HEK293 (cell line): ENCODE results near the gene CASQ2.
A peak's percentile ranks its signal among the peaks of the same experiment; 100 is the strongest.

ENCODE experiments used
- CTCF ChIA-PET: fragments of 350-600 bp; formaldehyde crosslinking; extraction: SDS; loops from one replicate; lab custom pipeline; 2021; ENCODE audit warnings: antibody characterized with exemption; lab: Yijun Ruan, JAX
- POLR2A ChIA-PET: fragments of 300-600 bp; formaldehyde crosslinking; extraction: SDS; loops from one replicate; lab custom pipeline; 2020; ENCODE audit warnings: antibody characterized with exemption, inconsistent platforms; lab: Yijun Ruan, JAX
- H3K27ac ChIP-seq: fragments of 200-500 bp; sonication (Bioruptor generic); 2 replicates; pipeline ENCODE4 v1.5.1; 2014; ENCODE audit warnings: low read depth, low read length, control low read depth, inconsistent platforms; ENCODE audit errors: extremely low read depth
- H3K36me3 ChIP-seq, 2 experiments: fragments of 200-500 bp in 1 of 2; sonication (Bioruptor generic) in 1 of 2; 1 replicate in 1 of 2; 2 replicates in 1 of 2; pipeline ENCODE4 v1.5.1; 2014 to 2017; ENCODE audit warnings: inconsistent platforms in 2 of 2, low read length in 2 of 2; ENCODE audit not compliant: control insufficient read depth in 2 of 2, insufficient read depth in 1 of 2
- H3K4me1 ChIP-seq: fragments of 200-500 bp; sonication (Bioruptor generic); 2 replicates; pipeline ENCODE4 v1.5.1; 2014; ENCODE audit warnings: mild to moderate bottlenecking, low read length, inconsistent platforms; ENCODE audit not compliant: control insufficient read depth, insufficient read depth
- H3K4me3 ChIP-seq: 2 replicates; pipeline ENCODE4 v1.5.1; 2011; ENCODE audit warnings: low read depth, mild to moderate bottlenecking, control low read depth, low read length, moderate library complexity
- H3K9me3 ChIP-seq: fragments of 200-500 bp; sonication (Bioruptor generic); 2 replicates; pipeline ENCODE4 v1.5.1; 2014; ENCODE audit warnings: low read depth, low read length, inconsistent platforms; ENCODE audit not compliant: control insufficient read depth, insufficient read depth
- AEBP2 ChIP-seq: fragments of 450-650 bp; formaldehyde crosslinking; IDR thresholded peaks from 2 replicates; pipeline ENCODE4 v1.5.1; 2016; ENCODE audit warnings: missing biosample characterization, missing genetic modification characterization, borderline replicate concordance
- GLIS1 ChIP-seq: fragments of 450-650 bp; formaldehyde crosslinking; IDR thresholded peaks from 2 replicates; pipeline ENCODE4 v1.5.1; 2016; ENCODE audit warnings: missing biosample characterization, missing genetic modification characterization
- OVOL3 ChIP-seq: fragments of 450-650 bp; formaldehyde crosslinking; IDR thresholded peaks from 2 replicates; pipeline ENCODE4 v1.5.1; 2016; ENCODE audit warnings: missing biosample characterization, missing genetic modification characterization
- PRDM4 ChIP-seq: fragments of 450-650 bp; formaldehyde crosslinking; IDR thresholded peaks from 2 replicates; pipeline ENCODE4 v1.5.1; 2017; ENCODE audit warnings: missing biosample characterization, missing genetic modification characterization
- PRDM6 ChIP-seq: fragments of 450-650 bp; formaldehyde crosslinking; IDR thresholded peaks from 2 replicates; pipeline ENCODE4 v1.5.1; 2017; ENCODE audit warnings: missing biosample characterization, missing genetic modification characterization
- SP2 ChIP-seq: fragments of 450-650 bp; formaldehyde crosslinking; IDR thresholded peaks from 2 replicates; pipeline ENCODE4 v1.5.1; 2016; ENCODE audit warnings: missing biosample characterization, missing genetic modification characterization
- TCF7L2 ChIP-seq: IDR thresholded peaks from 2 replicates; pipeline ENCODE4 v1.6.1; 2011; ENCODE audit warnings: low read depth, mild to moderate bottlenecking, inconsistent platforms, low read length, moderate library complexity, borderline replicate concordance
- ZFHX2 ChIP-seq: fragments of 450-650 bp; formaldehyde crosslinking; conservative IDR thresholded peaks from 2 replicates; pipeline ENCODE4 v1.5.1; 2016; ENCODE audit warnings: missing biosample characterization, missing genetic modification characterization
- ZNF10 ChIP-seq: fragments of 450-650 bp; formaldehyde crosslinking; IDR thresholded peaks from 2 replicates; pipeline ENCODE4 v1.5.1; 2017; ENCODE audit warnings: missing biosample characterization, missing genetic modification characterization
- ZNF335 ChIP-seq: fragments of 450-650 bp; formaldehyde crosslinking; conservative IDR thresholded peaks from 2 replicates; pipeline ENCODE4 v1.5.1; 2016; ENCODE audit warnings: missing biosample characterization, missing genetic modification characterization
- ZNF558 ChIP-seq: fragments of 450-650 bp; formaldehyde crosslinking; IDR thresholded peaks from 2 replicates; pipeline ENCODE4 v1.5.1; 2016; ENCODE audit warnings: missing biosample characterization, missing genetic modification characterization

The CASQ2 gene

DNA sequence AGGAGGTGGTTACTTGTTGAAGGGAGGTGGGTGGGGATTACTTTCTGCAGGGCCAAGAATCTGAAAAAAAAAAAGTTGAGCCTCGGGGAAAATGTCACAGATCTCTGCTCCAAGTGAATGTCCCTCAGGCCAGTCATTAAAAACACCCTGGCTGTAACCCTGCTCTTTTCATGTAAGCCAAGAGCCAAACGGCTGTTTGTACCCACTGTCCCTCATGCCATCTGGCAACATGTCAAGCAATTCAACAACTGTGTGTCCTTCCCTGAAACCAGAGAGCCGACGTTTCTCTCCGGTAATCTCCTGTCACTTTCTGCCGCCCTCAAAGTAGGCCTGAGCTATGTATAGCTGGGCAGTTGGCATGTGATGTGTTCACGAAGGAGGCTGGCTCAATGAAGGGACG is 14.7 kb downstream of the CASQ2 start:
- no peaks in the 10 kb centered on the region for H3K4me1 ChIP-seq
- H3K27ac ChIP-seq, result no peak overlapping the region
- ChIA-PET CTCF (interaction anchor here (0.7 to 2.5 kb wide), 3 partner anchors 11 to 47 kb away, joined by 4 to 11 read pairs (median 6); no protein-coding TSS in a partner anchor), POLR2A (no interaction called here)
- H3K9me3 ChIP-seq, result no peaks in the 10 kb centered on the region
- no peak overlapping the region for H3K4me3 ChIP-seq
- TF ChIP-seq GLIS1 (tag by site-specific recombination) (no peak), ZFHX2 (tag by site-specific recombination) (0 out of 2 replicates have a peak, but pooled peaks have one; percentile 15)
- H3K36me3 ChIP-seq, result no peaks in the 10 kb centered on the region

DNA sequence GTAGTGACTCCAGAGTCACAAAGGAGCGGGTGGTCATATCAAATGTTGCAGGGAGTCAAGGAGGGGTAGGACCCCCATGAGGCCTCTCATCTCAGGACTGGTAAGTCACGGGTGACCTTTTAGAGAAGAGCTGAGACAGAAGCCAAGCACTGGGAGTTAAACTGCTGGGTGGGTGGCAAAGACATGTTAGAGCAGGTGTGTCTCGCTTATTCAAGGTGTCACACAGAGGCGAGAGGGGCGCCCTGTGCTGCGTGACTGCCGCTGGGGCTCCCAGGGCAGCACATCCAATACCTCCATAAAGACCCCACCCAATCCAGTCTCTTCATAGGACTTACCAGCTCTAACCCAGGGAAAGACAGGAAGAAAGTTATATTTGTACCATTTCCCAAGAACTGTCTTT is 15.2 kb downstream of the CASQ2 start:
- no peak for TF ChIP-seq PRDM4 (tag by site-specific recombination)
- TF ChIP-seq OVOL3, result no peak
- no peak for TF ChIP-seq ZNF335 (tag by site-specific recombination)
- TF ChIP-seq AEBP2, result no peak
- no peak for TF ChIP-seq PRDM6 (tag by site-specific recombination)
- TF ChIP-seq ZNF10 (tag by site-specific recombination), result no peak
- TF ChIP-seq ZNF558 (tag by site-specific recombination), result no peak
- TF ChIP-seq SP2, result no peak
- no peak overlapping the region for H3K4me3 ChIP-seq
- H3K27ac ChIP-seq, result no peak overlapping the region
- ChIA-PET POLR2A (no interaction called here), CTCF (interaction anchor here (0.7 to 2.5 kb wide), 3 partner anchors 11 to 46 kb away, joined by 4 to 11 read pairs (median 6); no protein-coding TSS in a partner anchor)
- no peaks in the 10 kb centered on the region for H3K4me1 ChIP-seq
- H3K36me3 ChIP-seq, result no peaks in the 10 kb centered on the region
- no peaks in the 10 kb centered on the region for H3K9me3 ChIP-seq

DNA sequence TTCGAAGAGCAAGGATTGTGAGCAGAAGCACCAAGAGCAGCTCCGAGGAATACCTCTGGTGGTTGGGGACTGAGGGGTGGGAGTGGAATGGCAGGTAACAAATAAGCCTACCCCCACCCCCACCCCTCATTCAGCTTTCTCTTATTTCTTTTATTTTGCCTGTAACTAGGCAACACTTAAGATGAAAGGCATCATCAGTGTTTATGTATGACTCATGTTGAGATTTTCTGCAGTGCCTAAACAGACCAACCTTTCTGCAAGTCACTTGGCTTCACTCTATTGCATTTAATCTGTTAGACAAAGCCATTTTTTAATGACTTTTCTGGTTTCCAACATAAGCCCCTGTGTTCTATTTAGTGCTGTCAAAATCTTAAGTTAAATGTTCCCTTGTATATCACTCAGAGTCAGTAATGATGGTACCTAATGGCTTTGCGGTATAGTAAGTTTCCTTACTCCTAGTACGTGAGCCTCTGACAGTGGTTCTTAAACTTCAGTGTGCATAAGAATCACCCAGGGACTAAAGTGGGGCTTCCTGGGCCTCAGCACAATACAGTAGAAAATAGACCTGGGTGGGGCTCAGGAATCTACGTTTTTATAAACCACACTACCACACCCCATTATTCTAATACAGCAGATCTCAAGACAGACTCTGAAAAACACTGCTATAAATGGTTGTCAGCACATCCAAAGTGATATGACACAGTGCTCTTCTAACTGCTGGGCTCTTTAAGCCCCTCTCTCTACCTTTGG is 19.9 kb downstream of the CASQ2 start:
- no peaks in the 10 kb centered on the region for H3K36me3 ChIP-seq
- ChIA-PET POLR2A (no interaction called here), CTCF (interaction anchor here (0.5 kb wide), 1 partner anchor 283 kb away, joined by 3 read pairs; no protein-coding TSS in a partner anchor)
- no peak overlapping the region for H3K27ac ChIP-seq
- TF ChIP-seq ZFHX2 (tag by site-specific recombination), result no peak
- 0 out of 2 replicates have a peak, but pooled peaks have one; percentile 18 for TF ChIP-seq TCF7L2
- no peak overlapping the region for H3K4me3 ChIP-seq
- H3K4me1 ChIP-seq, result no peaks in the 10 kb centered on the region
- H3K9me3 ChIP-seq, result no peaks in the 10 kb centered on the region
